GM12801 (cell line): ENCODE measurements around the gene ZNF592.

Experiments used
- CTCF ChIP-seq: IDR thresholded peaks from one replicate; pipeline ENCODE4 v1.5.1; 2011; ENCODE audit warnings: control low read depth; ENCODE audit not compliant: insufficient read length; ENCODE audit errors: extremely low read depth

The ZNF592 gene

DNA sequence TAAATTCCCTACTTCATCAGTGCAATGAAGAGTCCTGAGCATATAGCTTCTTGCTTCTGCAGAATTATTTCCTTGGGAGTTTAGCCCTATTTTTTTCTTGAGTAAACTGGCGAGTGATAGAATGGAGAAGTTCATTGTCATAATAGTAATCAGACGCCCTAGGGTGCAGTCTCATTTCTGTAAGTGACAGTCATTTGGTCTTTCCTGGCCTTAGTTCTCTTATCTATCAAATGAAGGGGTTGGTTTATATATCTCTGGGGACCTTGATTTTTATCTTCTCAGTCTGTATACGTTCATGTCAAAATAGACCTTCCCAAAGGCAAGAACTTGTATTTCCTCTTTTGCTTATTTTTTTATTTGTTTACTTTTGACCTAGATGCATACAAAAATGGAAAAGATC, 58.8 kb downstream of the ZNF592 start:
- TF ChIP-seq CTCF = no peak

DNA sequence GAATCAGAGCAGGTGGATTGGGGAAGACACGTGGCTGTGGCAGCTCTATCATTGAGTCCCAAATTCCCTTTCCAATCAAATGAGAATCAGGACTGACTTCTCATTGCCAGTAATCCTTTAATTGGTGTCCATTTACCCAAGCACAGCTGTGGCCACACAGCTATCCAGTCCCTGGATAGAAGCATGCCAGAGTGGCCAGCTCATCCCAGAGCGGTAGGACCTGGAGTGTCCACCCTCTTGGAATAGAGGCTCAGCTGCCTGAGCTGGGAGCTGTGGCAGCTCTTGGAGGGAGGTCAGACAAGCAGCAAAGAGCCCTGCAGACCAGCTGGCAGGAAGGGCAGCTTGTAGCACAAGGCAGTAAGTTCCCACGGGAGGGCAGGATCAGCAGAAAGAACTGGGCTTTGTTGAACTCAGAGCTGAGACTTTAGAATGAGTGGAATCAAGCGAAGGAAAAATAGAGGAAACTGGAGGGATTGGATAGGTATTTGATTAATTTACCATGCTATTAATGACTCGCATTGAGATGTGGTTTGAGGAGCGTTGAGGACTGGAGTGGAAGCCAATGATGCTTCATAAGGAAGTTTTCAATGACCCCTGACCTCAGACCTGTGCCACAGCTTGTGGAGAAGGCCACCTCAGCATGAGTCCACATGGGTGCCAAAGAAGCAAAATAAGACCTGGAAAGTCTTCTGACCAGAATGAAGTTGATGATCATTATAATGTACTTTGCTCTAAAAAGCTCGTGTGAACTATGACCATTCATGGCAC, 61.9 kb downstream of the ZNF592 start:
- TF ChIP-seq CTCF = no peak

GRCh38 chr15:84811151-84811550, 62.8 kb downstream of the ZNF592 start:
- TF ChIP-seq CTCF = no peak

DNA sequence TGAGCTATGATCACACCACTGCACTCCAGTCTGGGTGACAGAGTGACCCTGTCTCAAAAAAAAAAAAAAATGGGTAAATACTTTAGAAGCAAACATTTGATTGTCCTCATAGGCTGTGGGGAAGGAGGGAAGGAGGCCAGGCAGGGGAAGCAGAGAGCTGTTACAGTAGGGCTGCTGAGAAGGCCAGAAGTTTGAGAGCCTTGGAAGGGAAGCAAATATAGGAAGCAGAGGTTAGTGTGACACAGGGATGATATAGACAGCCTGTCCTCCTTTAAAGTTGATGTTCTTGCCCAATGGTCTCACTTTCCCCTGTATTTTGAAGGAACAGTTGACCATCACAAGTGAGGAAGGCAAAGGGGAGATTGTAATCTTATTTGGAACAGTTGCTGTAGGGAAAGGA, 63.4 kb downstream of the ZNF592 start:
- no peak for TF ChIP-seq CTCF

DNA sequence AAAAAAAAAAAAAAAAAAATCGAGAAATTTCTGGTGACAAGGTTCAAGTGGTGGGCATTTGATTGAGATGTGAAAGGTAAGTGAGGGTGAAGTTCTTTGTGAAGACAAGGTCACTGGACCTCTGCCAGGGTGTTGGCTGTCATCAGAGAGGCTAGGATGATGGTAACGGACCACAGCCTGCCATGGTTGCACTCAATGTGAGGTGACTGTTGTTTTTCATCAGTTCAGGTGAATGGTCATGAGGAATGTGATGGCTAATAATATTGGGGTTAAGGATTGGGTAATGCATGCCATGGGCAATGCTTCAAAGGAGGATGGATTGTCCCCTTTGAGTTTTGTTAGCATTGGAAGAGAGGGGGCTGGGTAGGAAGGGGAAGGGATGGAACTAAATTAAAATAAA, 64.5 kb downstream of the ZNF592 start:
- TF ChIP-seq CTCF = no peak

DNA sequence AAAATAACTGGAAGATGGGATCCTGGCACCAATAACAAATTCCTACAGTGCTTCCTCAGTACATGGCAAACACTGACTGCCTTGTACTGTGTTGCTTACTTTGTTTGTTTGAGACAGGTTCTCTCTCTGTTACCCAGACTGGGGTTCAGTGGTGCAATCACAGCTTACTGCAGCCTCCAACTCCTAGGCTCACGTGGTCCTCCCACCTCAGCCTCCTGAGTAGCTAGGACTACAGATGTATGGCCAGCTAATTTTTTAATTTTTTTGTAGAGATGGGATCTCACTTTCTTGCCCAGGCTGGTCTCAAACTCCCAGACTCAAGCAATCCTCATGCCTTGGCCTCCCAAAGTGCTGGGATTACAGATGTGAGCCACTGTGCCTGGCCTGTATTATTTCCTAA, 65.0 kb downstream of the ZNF592 start:
- no peak for TF ChIP-seq CTCF

DNA sequence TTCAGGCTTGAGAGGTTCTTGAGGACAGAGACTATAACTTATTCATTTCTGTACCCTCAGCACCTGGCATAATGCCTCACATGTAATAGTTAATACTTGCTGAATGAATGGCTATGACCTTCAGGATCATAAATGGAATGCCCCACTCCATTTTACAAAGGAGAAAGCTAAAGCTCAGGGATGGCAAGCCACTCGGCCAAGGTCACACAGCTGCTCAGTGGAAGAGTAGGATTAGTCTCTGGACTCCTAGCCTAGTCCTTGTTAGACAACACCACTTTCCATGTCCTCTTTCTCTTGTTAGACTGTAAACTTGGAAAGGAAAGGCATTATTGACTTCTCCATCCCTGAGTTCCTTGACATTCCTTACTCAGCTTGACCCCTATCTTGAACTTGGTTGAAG, 65.5 kb downstream of the ZNF592 start:
- no peak for TF ChIP-seq CTCF
